DND-41 (cell line): ENCODE results near the gene RNASE4.

Experiments used
- EZH2 ChIP-seq: IDR thresholded peaks from 3 replicates; pipeline ENCODE4 v1.6.1; 2012; ENCODE audit warnings: borderline replicate concordance, low read depth, mild to moderate bottlenecking, moderate library complexity, low read length, inconsistent platforms; ENCODE audit not compliant: severe bottlenecking
- TF ChIP-seq, protein P1 (sequence below): IDR thresholded peaks from 2 replicates; pipeline ENCODE4 v1.5.1; 2012; ENCODE audit warnings: borderline replicate concordance, low read length, moderate library complexity, mild to moderate bottlenecking; ENCODE audit not compliant: poor library complexity, severe bottlenecking; ENCODE audit errors: extremely low read depth

DNA sequence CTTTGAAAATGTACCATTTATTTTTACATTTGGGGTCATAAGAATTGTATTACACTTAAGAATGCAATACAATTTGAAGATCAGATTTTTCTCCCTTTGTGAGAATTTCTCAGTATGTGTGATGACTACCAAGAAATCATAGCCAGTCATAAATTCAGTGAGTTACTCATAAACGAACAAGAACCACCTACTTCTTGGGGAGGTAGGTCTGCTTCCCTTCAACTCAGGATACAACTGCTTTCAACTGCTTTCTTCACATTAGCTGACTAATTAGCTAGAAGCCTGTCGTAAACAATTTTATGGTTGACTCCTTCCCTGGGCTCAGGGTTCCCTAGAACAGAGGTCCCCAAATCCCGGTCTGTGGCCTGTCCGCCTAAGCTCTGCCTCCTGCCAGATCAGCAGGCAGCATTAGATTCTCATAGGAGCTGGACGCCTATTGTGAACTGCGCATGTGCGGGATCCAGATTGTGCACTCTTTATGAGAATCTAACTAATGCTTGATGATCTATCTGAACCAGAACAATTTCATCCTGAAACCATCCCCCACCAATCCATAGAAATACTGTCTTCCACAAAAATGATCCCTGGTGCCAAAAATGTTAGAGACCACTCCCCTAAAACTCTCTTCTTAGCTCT lies 7.9 kb downstream of the RNASE4 start:
- TF ChIP-seq, protein P1, sequence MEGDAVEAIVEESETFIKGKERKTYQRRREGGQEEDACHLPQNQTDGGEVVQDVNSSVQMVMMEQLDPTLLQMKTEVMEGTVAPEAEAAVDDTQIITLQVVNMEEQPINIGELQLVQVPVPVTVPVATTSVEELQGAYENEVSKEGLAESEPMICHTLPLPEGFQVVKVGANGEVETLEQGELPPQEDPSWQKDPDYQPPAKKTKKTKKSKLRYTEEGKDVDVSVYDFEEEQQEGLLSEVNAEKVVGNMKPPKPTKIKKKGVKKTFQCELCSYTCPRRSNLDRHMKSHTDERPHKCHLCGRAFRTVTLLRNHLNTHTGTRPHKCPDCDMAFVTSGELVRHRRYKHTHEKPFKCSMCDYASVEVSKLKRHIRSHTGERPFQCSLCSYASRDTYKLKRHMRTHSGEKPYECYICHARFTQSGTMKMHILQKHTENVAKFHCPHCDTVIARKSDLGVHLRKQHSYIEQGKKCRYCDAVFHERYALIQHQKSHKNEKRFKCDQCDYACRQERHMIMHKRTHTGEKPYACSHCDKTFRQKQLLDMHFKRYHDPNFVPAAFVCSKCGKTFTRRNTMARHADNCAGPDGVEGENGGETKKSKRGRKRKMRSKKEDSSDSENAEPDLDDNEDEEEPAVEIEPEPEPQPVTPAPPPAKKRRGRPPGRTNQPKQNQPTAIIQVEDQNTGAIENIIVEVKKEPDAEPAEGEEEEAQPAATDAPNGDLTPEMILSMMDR, result no peak
- TF ChIP-seq EZH2, result no peak
